ENCODE results near the gene SLC19A1. TPM values are rescaled to one million over a fixed set of nuclear protein-coding genes. Genes with fewer than 3 reads are reported as not detected.

The SLC19A1 gene
- total and polyA plus RNA-seq, 4 donors: 8.4 to 28.0 (median 13.0) TPM

GRCh38 chr21:45456584-45457160 lies 85.6 kb downstream of the SLC19A1 start:
- no peaks in the 10 kb centered on the region for H3K27me3 ChIP-seq (ENCODE audit: control insufficient read depth in 4 of 4, insufficient read depth in 4 of 4, low read length in 3 of 4)
- no peak for DNase-seq (ENCODE audit: low spot score)
- WGBS: 40% methylated on average over 38 of the region's 38 CpGs
- peak overlapping the region; percentile 84 to 92 (median 90) for H3K4me3 ChIP-seq (ENCODE audit: low read depth in 1 of 3, low read length in 3 of 3)
- peak overlapping the region; percentile 68 to 83 for H3K9ac ChIP-seq (ENCODE audit: low read depth in 1 of 2, low read length in 2 of 2)
- H3K9me3 ChIP-seq (ENCODE audit: control insufficient read depth in 4 of 4, low read length in 3 of 4): no peaks in the 10 kb centered on the region
- H3K27ac ChIP-seq (ENCODE audit: low read depth in 1 of 2, low read length in 2 of 2): peak overlapping the region; percentile 64 to 77
- TF ChIP-seq CTCF (IDR thresholded peaks at IDR 0.05; ENCODE audit: low read depth, low read length, missing input control): no peak
- no peak for TF ChIP-seq GABPA (IDR thresholded peaks at IDR 0.05 in 1 of 2, conservative IDR thresholded peaks at IDR 0.05 in 1 of 2)
- peaks cover 28 to 76% (median 65%) of the 10 kb centered on the region in 4 donors for H3K4me1 ChIP-seq (ENCODE audit: control insufficient read depth in 4 of 4, insufficient read depth in 4 of 4, low read length in 3 of 4)
- H3K36me3 ChIP-seq (ENCODE audit: control insufficient read depth in 4 of 4, insufficient read depth in 3 of 4, low read depth in 1 of 4, low read length in 3 of 4): peaks cover 0 to 5% (median 1%) of the 10 kb centered on the region in 4 donors

- DNase-seq (ENCODE audit: low spot score): no peak
- TF ChIP-seq YY1 (IDR thresholded peaks at IDR 0.05) (peak; percentile 2), CTCF (IDR thresholded peaks at IDR 0.05; ENCODE audit: low read depth, low read length, missing input control) (no peak), REST (IDR thresholded peaks at IDR 0.05) (peak; percentile 4)
- H3K9me3 ChIP-seq (ENCODE audit: control insufficient read depth in 4 of 4, low read length in 3 of 4): no peaks in the 10 kb centered on the region
- H3K27ac ChIP-seq (ENCODE audit: low read depth in 1 of 2, low read length in 2 of 2): peak overlapping the region; percentile 64 to 77
- peaks cover 26 to 75% (median 60%) of the 10 kb centered on the region in 4 donors for H3K4me1 ChIP-seq (ENCODE audit: control insufficient read depth in 4 of 4, insufficient read depth in 4 of 4, low read length in 3 of 4)
- peak overlapping the region; percentile 68 to 83 for H3K9ac ChIP-seq (ENCODE audit: low read depth in 1 of 2, low read length in 2 of 2)
- H3K36me3 ChIP-seq (ENCODE audit: control insufficient read depth in 4 of 4, insufficient read depth in 3 of 4, low read depth in 1 of 4, low read length in 3 of 4): peaks cover 0 to 5% (median 0%) of the 10 kb centered on the region in 4 donors
- 34% methylated on average over 47 of the region's 47 CpGs for WGBS
- H3K27me3 ChIP-seq (ENCODE audit: control insufficient read depth in 4 of 4, insufficient read depth in 4 of 4, low read length in 3 of 4): no peaks in the 10 kb centered on the region
- H3K4me3 ChIP-seq (ENCODE audit: low read depth in 1 of 3, low read length in 3 of 3): peak overlapping the region; percentile 84 to 92 (median 90)
Measured at GRCh38 chr21:45455674-45456583, 86.3 kb downstream of the SLC19A1 start.
